Peyer's patch (tissue), 4 donors: Measurements from ENCODE around the gene SLC25A29.

Source experiments
- POLR2A ChIP-seq, 2 donors: fragments of 450-650 bp; IDR thresholded peaks; one replicate each; pipeline ENCODE4 v1.5.1; 2017; ENCODE audit warnings: antibody characterized with exemption in 2 of 2, mild to moderate bottlenecking in 2 of 2, moderate library complexity in 2 of 2
- TF ChIP-seq, protein P1 (sequence below), 6 experiments: fragments of 450-650 bp in 4 of 6; fragments of 200-600 bp in 2 of 6; sonication (generic) in 1 of 6; IDR thresholded peaks; one replicate each; pipeline ENCODE4 v1.5.1; 2017 to 2019; ENCODE audit warnings: antibody characterized with exemption in 6 of 6, mild to moderate bottlenecking in 3 of 6, moderate library complexity in 1 of 6

DNA sequence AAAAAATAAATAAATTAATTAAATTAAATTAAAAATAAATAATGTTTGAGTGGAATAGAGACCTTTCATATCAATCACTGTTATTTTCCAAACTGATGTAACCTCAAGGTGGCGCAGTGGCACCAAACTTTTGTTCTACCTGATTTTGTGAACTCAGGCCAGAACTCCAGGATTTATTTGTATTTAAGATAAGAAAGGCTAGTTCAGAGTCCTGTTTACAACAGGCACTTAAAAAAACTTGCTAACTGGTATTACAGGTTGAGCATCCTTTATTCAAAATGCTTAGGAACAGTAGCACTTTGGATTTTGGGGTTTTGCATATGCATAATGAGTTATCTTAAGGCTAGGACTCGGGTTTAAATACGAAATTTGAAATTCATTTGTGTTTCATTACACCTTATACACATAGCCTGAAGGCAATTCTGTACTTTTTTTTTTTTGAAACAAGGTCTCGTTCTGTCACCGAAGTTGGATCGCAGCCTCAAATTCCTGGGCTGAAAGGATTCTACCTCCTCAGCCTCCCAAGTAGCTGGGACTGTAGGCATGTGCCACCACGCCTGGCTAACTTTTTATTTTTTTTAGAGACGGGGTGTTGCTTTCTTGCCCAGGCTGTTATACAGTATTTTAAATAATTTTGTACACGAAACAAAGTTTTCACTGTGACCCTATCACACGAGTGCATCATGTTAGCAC lies 34.9 kb downstream of the SLC25A29 start:
- no peak for TF ChIP-seq POLR2A (IDR thresholded peaks at IDR 0.05)
- TF ChIP-seq, protein P1, sequence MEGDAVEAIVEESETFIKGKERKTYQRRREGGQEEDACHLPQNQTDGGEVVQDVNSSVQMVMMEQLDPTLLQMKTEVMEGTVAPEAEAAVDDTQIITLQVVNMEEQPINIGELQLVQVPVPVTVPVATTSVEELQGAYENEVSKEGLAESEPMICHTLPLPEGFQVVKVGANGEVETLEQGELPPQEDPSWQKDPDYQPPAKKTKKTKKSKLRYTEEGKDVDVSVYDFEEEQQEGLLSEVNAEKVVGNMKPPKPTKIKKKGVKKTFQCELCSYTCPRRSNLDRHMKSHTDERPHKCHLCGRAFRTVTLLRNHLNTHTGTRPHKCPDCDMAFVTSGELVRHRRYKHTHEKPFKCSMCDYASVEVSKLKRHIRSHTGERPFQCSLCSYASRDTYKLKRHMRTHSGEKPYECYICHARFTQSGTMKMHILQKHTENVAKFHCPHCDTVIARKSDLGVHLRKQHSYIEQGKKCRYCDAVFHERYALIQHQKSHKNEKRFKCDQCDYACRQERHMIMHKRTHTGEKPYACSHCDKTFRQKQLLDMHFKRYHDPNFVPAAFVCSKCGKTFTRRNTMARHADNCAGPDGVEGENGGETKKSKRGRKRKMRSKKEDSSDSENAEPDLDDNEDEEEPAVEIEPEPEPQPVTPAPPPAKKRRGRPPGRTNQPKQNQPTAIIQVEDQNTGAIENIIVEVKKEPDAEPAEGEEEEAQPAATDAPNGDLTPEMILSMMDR (IDR thresholded peaks at IDR 0.05), result peak in 4 of 6 experiments; percentile 32 to 65 (median 60)
